Middle frontal gyrus (tissue), 1 donor: Measurements from ENCODE around the gene PHGDH.
"Not testable (repeated sequence)": the region's sequence is repeated elsewhere in the genome, so short reads cannot be mapped to it uniquely, and the experiment has no call there.

Source experiments
- DNase-seq: peaks from one replicate; pipeline ENCODE4 v3.0.0-alpha.2; 2015; ENCODE audit warnings: low spot score; ENCODE audit errors: extremely low spot score

The PHGDH gene

GRCh38 chr1:119711804-119712341, at the start of gene PHGDH:
PHGDH (plus strand) TSS chr1:119711934; CDS start chr1:119712023, 89 bp downstream.
- no peak for DNase-seq

- no peak for DNase-seq
These were observed 49.7 kb upstream of the PHGDH start for GRCh38 chr1:119662034-119662437.

- DNase-seq: no peak
These were observed 47.7 kb upstream of the PHGDH start for GRCh38 chr1:119664067-119664466.

- DNase-seq: no peak
These were observed 44.6 kb upstream of the PHGDH start for GRCh38 chr1:119667173-119667572.

- DNase-seq: no peak
These were observed 40.8 kb upstream of the PHGDH start for GRCh38 chr1:119670898-119671297.

GRCh38 chr1:119673171-119673940, 38.4 kb upstream of the PHGDH start:
- no peak for DNase-seq

GRCh38 chr1:119674111-119674526, 37.6 kb upstream of the PHGDH start:
- DNase-seq: no peak

- no peak for DNase-seq
These were observed 36.9 kb upstream of the PHGDH start for GRCh38 chr1:119674835-119675289.

- peak; percentile 81 for DNase-seq
These were observed 36.1 kb upstream of the PHGDH start for GRCh38 chr1:119675349-119676345.

- DNase-seq: no peak
These were observed 35.0 kb upstream of the PHGDH start for GRCh38 chr1:119676571-119677206.

GRCh38 chr1:119679223-119679622, 32.5 kb upstream of the PHGDH start:
- DNase-seq: no peak

GRCh38 chr1:119680193-119680592, 31.5 kb upstream of the PHGDH start:
- DNase-seq: no peak

- DNase-seq: no peak
These were observed 31.0 kb upstream of the PHGDH start for GRCh38 chr1:119680723-119681122.

GRCh38 chr1:119681560-119681959, 30.2 kb upstream of the PHGDH start:
- no peak for DNase-seq

- no peak for DNase-seq
These were observed 29.6 kb upstream of the PHGDH start for GRCh38 chr1:119682141-119682540.

- DNase-seq: no peak
These were observed 27.8 kb upstream of the PHGDH start for GRCh38 chr1:119683893-119684292.

- DNase-seq: no peak
These were observed 25.1 kb upstream of the PHGDH start for GRCh38 chr1:119686661-119687060.

- DNase-seq: no peak
These were observed 24.2 kb upstream of the PHGDH start for GRCh38 chr1:119687434-119688079.

- DNase-seq: no peak
These were observed 22.9 kb upstream of the PHGDH start for GRCh38 chr1:119688810-119689209.

- DNase-seq: no peak
These were observed 22.2 kb upstream of the PHGDH start for GRCh38 chr1:119689511-119689910.

GRCh38 chr1:119696863-119697262, 14.9 kb upstream of the PHGDH start:
- DNase-seq: not testable (repeated sequence)
